K562 (cell line): Measurements from ENCODE around the gene ZBTB22. TPM values are rescaled to one million over a fixed set of nuclear protein-coding genes. Genes with fewer than 3 reads are reported as not detected.
A peak's percentile ranks its signal among the peaks of the same experiment; 100 is the strongest.

Experiments used
- CHD1 ChIP-seq: fragments of 200-600 bp; sonication (generic); IDR thresholded peaks from one replicate; pipeline ENCODE4 v1.6.1; 2012; ENCODE audit warnings: mild to moderate bottlenecking, moderate library complexity, low read length, inconsistent platforms
- DMBX1 ChIP-seq: fragments of 250-450 bp; sonication (Bioruptor Pico); IDR thresholded peaks from 2 replicates; pipeline ENCODE4 v1.8.0; 2022; ENCODE audit warnings: inconsistent platforms, mild to moderate bottlenecking, moderate library complexity, borderline replicate concordance
- ESRRA ChIP-seq: fragments of 450-650 bp; IDR thresholded peaks from 2 replicates; pipeline ENCODE4 v1.6.1; 2014; ENCODE audit warnings: low read depth, mild to moderate bottlenecking, moderate library complexity, borderline replicate concordance
- FOXP1 ChIP-seq: sonication (generic); formaldehyde crosslinking; IDR thresholded peaks from 2 replicates; pipeline ENCODE4 v1.8.0; 2022; ENCODE audit warnings: mild to moderate bottlenecking, missing genetic modification reagents
- GTF2E2 ChIP-seq: fragments of 200-800 bp; sonication (Bioruptor generic); IDR thresholded peaks from 2 replicates; pipeline ENCODE4 v1.6.1; 2016; ENCODE audit warnings: missing genetic modification characterization, missing compliant biosample characterization
- HDAC6 ChIP-seq: IDR thresholded peaks from 2 replicates; pipeline ENCODE4 v1.6.1; 2012; ENCODE audit warnings: low read depth, mild to moderate bottlenecking, control low read depth, inconsistent platforms, low read length, moderate library complexity
- RAD51 ChIP-seq: fragments of 450-650 bp; IDR thresholded peaks from 2 replicates; pipeline ENCODE4 v1.7.1; 2016; ENCODE audit warnings: low read depth, mild to moderate bottlenecking, borderline replicate concordance
- SAP30 ChIP-seq: fragments of 200-600 bp; sonication (generic); IDR thresholded peaks from 2 replicates; pipeline ENCODE4 v1.6.1; 2012; ENCODE audit warnings: borderline replicate concordance, low read depth, mild to moderate bottlenecking, moderate library complexity, low read length, control low read depth, inconsistent platforms; ENCODE audit not compliant: insufficient read depth, poor library complexity, severe bottlenecking
- TAF1 ChIP-seq: IDR thresholded peaks from 2 replicates; pipeline ENCODE4 v1.6.1; 2011; ENCODE audit warnings: mild to moderate bottlenecking, low read length, moderate library complexity; ENCODE audit not compliant: insufficient read depth, control insufficient read depth, severe bottlenecking; ENCODE audit errors: extremely low read depth
- TCF7 ChIP-seq: sonication (generic); IDR thresholded peaks from 2 replicates; pipeline ENCODE4 v1.6.1; 2016; ENCODE audit warnings: antibody characterized with exemption, borderline replicate concordance
- THRAP3 ChIP-seq: fragments of 450-650 bp; IDR thresholded peaks from 2 replicates; pipeline ENCODE4 v1.6.1; 2016; ENCODE audit warnings: mild to moderate bottlenecking, inconsistent platforms, borderline replicate concordance
- ZNF12 ChIP-seq: sonication (generic); formaldehyde crosslinking; IDR thresholded peaks from 2 replicates; pipeline ENCODE4 v1.4.0; 2020; ENCODE audit warnings: mild to moderate bottlenecking, missing genetic modification reagents
- ZNF431 ChIP-seq: sonication (generic); formaldehyde crosslinking; IDR thresholded peaks from 2 replicates; pipeline ENCODE4 v1.8.0; 2022; ENCODE audit warnings: mild to moderate bottlenecking, missing genetic modification reagents
- ZNF830 ChIP-seq: fragments of 250-450 bp; sonication (Bioruptor Pico); IDR thresholded peaks from 2 replicates; pipeline ENCODE4 v1.5.0; 2021; ENCODE audit warnings: mild to moderate bottlenecking
- polyA plus RNA-seq, 8 experiments: library from polyadenylated mRNA; depleted of rRNA in 4 of 8; stranded (reverse) in 5 of 8; unstranded in 3 of 8; fragments of >200 nt; fragmentation: Nextera tagmentation in 2 of 8; fragmentation: Illumina TruSeq in 1 of 8; extraction: Ambion mirVana in 2 of 8; extraction: Trizol in 1 of 8; gene quantifications; 2 replicates each; pipeline versions ENCODE4 v1.2.1 to v1.2.3, GENCODE V29; 2011 to 2014; ENCODE audit warnings: inconsistent platforms in 1 of 8, missing spikeins in 1 of 8
- total RNA-seq, 7 experiments: library from RNA; depleted of rRNA in 6 of 7; stranded (reverse); fragments of >200 nt in 6 of 7; fragmentation: Illumina TruSeq in 2 of 7; extraction: Trizol in 2 of 7; gene quantifications; 2 replicates each; pipeline versions ENCODE4 v1.2.1 to v1.2.3, GENCODE V29; 2011 to 2021; ENCODE audit warnings: low replicate concordance in 1 of 7
- TF ChIP-seq, protein P1 (sequence below): fragments of 450-650 bp; IDR thresholded peaks from 2 replicates; pipeline ENCODE4 v1.6.1; 2018; ENCODE audit not compliant: partially characterized antibody
- TF ChIP-seq, protein P2 (sequence below): sonication (generic); formaldehyde crosslinking; IDR thresholded peaks from 2 replicates; pipeline ENCODE4 v1.8.0; 2022; ENCODE audit warnings: mild to moderate bottlenecking, low read depth, missing genetic modification reagents
- TF ChIP-seq, protein P3 (sequence below): fragments of 450-650 bp; formaldehyde crosslinking; conservative IDR thresholded peaks from 2 replicates; pipeline ENCODE4 v1.4.0; 2022; ENCODE audit warnings: mild to moderate bottlenecking, missing genetic modification characterization
- TF ChIP-seq, protein P4 (sequence below): fragments of 250-450 bp; sonication (Bioruptor Pico); IDR thresholded peaks from 2 replicates; pipeline ENCODE4 v1.8.0; 2021; ENCODE audit warnings: moderate library complexity, mild to moderate bottlenecking, inconsistent platforms

ZBTB22 gene
- total and polyA plus RNA-seq, 9 of the 15 experiments (the other 6 are each of a cell fraction or from before 2014, with no cell fraction given), result 0.21 to 11.9 (median 7.1) TPM

DNA sequence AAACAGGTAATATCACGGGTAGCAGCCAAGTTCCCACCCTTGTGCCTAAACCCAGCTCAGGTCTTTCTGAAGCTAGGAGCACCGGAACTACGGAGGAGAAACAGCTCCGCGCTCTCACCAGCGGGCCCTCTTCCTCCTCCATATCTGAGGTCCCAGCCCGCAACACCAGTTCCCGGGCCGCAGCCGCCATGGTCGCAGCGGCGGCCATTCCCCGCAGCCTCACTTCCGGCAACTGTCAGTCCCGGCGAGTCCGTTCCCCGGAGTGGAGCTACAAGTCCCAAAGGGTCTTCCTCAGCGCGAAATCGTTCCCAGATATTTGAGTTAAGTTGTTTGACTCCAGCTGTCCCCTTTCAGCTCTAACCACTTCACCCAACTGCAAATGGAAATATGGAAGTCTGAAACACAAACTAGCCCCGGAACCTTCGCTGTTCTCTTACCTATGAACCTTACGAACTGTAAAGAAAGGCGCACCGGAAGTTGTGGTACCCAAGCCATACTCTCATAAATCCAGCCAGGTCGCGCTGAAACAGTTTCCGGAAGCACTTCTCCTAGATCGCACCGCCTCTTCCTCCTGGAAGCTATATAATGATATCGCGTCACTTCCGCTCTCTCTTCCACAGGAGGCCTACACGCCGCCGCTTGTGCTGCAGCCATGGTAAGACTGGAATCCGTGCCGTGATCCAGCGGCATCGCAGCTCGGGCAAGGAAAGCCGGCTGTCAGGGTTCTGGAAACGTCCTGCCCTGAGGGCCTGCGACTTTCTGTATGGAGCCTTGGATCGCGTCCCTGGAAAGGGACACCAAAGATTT, 45.9 kb downstream of the ZBTB22 start, which contains the start of the genes RPS18 and VPS52 (continued):
- TF ChIP-seq, protein P1, sequence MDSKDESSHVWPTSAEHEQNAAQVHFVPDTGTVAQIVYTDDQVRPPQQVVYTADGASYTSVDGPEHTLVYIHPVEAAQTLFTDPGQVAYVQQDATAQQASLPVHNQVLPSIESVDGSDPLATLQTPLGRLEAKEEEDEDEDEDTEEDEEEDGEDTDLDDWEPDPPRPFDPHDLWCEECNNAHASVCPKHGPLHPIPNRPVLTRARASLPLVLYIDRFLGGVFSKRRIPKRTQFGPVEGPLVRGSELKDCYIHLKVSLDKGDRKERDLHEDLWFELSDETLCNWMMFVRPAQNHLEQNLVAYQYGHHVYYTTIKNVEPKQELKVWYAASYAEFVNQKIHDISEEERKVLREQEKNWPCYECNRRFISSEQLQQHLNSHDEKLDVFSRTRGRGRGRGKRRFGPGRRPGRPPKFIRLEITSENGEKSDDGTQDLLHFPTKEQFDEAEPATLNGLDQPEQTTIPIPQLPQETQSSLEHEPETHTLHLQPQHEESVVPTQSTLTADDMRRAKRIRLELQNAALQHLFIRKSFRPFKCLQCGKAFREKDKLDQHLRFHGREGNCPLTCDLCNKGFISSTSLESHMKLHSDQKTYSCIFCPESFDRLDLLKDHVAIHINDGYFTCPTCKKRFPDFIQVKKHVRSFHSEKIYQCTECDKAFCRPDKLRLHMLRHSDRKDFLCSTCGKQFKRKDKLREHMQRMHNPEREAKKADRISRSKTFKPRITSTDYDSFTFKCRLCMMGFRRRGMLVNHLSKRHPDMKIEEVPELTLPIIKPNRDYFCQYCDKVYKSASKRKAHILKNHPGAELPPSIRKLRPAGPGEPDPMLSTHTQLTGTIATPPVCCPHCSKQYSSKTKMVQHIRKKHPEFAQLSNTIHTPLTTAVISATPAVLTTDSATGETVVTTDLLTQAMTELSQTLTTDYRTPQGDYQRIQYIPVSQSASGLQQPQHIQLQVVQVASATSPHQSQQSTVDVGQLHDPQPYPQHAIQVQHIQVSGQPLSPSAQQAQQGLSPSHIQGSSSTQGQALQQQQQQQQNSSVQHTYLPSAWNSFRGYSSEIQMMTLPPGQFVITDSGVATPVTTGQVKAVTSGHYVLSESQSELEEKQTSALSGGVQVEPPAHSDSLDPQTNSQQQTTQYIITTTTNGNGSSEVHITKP, result peak; percentile 6
- TF ChIP-seq, protein P2, sequence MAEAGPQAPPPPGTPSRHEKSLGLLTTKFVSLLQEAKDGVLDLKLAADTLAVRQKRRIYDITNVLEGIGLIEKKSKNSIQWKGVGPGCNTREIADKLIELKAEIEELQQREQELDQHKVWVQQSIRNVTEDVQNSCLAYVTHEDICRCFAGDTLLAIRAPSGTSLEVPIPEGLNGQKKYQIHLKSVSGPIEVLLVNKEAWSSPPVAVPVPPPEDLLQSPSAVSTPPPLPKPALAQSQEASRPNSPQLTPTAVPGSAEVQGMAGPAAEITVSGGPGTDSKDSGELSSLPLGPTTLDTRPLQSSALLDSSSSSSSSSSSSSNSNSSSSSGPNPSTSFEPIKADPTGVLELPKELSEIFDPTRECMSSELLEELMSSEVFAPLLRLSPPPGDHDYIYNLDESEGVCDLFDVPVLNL (CRISPR knock-in tag), result no peak
- peak; percentile 97 for TF ChIP-seq SAP30
- TF ChIP-seq ZNF830 (CRISPR knock-in tag), result peak; percentile 17; the same call in 1 of the 2 replicates
- TF ChIP-seq CHD1, result peak; percentile 89
- peak; percentile 79 for TF ChIP-seq TCF7
- peak; percentile 98 for TF ChIP-seq GTF2E2 (tag)
- TF ChIP-seq THRAP3, result no peak; the same call in 1 of the 2 replicates
- TF ChIP-seq, protein P3, sequence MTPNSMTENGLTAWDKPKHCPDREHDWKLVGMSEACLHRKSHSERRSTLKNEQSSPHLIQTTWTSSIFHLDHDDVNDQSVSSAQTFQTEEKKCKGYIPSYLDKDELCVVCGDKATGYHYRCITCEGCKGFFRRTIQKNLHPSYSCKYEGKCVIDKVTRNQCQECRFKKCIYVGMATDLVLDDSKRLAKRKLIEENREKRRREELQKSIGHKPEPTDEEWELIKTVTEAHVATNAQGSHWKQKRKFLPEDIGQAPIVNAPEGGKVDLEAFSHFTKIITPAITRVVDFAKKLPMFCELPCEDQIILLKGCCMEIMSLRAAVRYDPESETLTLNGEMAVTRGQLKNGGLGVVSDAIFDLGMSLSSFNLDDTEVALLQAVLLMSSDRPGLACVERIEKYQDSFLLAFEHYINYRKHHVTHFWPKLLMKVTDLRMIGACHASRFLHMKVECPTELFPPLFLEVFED (CRISPR knock-in tag), result 0 out of 2 replicates have a peak, but pooled peaks have one; percentile 29
- TF ChIP-seq RAD51, result peak; percentile 26; the same call in 1 of the 2 replicates
- TF ChIP-seq DMBX1 (CRISPR knock-in tag), result peak; percentile 75
- TF ChIP-seq ESRRA, result peak; percentile 63
- TF ChIP-seq, protein P4, sequence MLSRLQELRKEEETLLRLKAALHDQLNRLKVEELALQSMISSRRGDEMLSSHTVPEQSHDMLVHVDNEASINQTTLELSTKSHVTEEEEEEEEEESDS, result no peak
- peak; percentile 90; the same call in 1 of the 2 replicates for TF ChIP-seq FOXP1 (CRISPR knock-in tag)
- peak; percentile 80 for TF ChIP-seq ZNF12 (CRISPR knock-in tag)
- 0 out of 2 replicates have a peak, but pooled peaks have one; percentile 12 for TF ChIP-seq ZNF431 (CRISPR knock-in tag)
- peak; percentile 90; the same call in 1 of the 2 replicates for TF ChIP-seq HDAC6
- TF ChIP-seq TAF1, result peak; percentile 96
